Activated CD4-positive, alpha-beta T cell treated with anti-CD3 and anti-CD28 coated beads, Interleukin-2, Interleukin-4, amounts not matched to agents 100 ng/mL and 50 ng/mL, durations not matched to agents 16 hours and 8 hours (primary cell): Measurements from ENCODE around the gene ELF1.
"Not testable (repeated sequence)": the region's sequence is repeated elsewhere in the genome, so short reads cannot be mapped to it uniquely, and the experiment has no call there.

Experiments used
- DNase-seq: peaks from one replicate; pipeline ENCODE4 v3.0.0-alpha.2; 2020; ENCODE audit warnings: low spot score

ELF1 gene

DNA sequence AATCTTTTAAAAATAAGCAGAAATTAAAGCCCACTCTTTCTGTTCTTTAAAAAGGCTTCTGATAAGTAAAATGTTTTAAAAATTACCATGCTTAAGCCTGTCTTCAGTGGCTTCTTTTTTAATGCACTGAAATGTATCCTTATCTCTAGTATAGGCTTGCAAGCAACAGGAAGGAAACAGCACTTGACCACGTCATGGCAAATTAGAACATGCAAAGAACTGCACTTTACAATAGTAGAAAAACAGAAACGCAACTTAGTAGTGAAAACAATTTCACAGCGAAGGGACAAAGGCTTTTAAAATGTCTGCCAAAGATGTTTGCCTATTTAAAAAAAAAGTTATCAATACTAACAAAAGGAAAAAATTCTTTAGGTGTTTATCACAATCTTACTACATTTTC lies 36.3 kb downstream of the ELF1 start:
- DNase-seq: peak; percentile 83

DNA sequence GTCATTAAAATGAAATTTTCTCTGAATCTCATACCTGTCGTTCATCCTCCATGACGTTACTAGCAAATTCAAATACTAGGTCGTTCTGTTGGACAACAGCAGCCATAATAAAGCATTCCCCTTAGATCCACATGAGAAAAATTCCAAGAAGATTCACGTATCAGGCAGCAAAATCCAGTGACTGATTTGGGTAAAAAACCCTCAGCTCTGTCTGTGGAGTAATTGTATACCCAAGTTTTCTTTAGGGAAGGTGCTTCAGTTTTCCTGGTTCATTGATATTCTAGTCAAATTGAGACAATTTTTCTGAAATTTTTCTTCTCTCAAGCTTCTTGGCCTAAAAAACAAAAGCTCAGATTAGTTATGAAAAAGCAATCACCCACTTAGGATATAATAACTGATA lies 37.2 kb downstream of the ELF1 start:
- no peak for DNase-seq

DNA sequence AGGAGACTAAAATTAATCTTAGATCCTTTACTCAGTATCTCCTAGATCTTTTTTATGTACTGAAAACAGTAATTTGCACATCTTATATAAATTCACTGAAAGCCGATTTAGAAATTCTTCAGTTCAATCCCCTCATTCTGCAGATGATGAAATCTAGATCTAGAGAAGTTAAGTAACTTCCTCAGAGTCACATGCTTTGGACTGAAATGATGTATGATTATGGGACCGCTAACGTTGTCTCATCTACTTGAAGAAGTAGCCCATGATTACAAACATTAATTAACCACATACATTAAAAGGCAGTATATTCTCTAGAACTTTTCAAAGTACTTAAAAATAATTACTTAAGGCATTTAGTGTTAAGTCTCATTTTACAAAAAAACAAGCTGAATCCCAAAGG lies 37.8 kb downstream of the ELF1 start:
- DNase-seq: peak; percentile 72

DNA sequence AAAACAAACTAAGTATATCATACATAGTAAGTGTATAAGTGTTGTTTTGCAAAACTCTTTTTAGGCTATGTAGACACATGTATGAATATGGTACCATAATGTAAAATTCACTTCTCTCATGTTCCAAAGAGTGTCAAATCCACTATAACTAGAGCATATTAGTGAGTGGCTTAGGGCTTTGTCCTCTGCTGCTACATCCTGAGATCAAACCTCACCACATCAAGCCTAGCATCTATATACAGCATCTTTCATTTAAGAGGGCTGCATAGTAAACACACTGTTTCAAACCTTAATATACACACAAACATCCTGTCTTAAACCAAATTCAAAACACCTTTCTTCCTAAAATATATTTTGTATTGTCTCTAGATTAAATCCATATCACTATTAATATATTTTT lies 38.7 kb downstream of the ELF1 start:
- DNase-seq: no peak

DNA sequence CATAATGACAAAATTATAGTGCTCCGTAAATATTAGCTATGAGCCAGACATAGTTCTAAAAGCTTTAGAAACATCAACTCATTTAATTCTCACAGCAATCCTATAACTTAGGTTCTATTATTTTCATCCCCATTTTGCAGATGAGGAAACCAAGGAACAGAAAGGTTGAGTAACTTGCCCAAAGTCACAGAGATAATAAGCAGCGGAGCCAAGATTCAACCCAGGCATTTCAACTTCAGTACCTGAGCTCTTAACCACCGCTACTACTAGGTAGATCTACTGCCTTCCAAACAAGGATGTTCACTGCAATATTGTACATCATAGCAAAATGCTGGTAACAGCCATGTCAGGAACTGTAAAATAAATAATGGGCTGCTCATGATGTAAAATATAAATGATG lies 39.9 kb downstream of the ELF1 start:
- no peak for DNase-seq

DNA sequence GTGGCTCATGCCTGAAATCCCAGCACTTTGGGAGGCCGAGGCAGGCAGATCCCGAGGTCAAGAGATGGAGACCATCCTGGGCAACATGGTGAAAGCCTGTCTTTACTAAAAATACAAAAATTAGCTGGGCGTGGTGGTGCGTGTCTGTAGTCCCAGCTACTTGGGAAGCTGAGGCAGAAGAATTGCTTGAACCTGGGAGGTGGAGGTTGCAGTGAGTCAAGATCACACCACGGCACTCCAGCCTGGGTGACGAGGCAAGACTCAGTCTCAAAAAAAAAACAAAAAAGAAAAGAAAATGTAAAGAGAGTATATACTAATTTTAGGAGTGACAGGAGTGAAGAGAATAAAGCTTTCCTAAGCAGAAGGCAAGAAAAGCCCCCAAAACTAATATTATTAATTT lies 41.0 kb downstream of the ELF1 start:
- DNase-seq: not testable (repeated sequence)

DNA sequence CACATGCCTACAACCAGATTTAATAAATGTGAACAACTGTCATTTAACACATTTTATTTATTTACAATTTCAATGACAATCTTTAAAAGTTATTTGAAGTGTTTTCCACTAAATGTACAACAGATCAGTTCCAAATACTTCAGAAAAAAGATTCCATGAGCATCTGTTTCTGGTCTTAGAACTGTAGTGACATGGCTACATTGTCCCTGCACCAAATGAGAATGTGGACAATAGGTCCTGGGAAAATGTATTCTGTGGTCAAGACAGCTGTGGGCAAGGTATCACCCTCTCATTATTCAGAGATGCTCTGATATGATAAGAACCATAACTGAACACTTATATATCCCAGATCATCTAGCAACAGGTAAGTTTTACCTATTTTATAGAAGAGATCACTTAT lies 43.7 kb downstream of the ELF1 start:
- no peak for DNase-seq

DNA sequence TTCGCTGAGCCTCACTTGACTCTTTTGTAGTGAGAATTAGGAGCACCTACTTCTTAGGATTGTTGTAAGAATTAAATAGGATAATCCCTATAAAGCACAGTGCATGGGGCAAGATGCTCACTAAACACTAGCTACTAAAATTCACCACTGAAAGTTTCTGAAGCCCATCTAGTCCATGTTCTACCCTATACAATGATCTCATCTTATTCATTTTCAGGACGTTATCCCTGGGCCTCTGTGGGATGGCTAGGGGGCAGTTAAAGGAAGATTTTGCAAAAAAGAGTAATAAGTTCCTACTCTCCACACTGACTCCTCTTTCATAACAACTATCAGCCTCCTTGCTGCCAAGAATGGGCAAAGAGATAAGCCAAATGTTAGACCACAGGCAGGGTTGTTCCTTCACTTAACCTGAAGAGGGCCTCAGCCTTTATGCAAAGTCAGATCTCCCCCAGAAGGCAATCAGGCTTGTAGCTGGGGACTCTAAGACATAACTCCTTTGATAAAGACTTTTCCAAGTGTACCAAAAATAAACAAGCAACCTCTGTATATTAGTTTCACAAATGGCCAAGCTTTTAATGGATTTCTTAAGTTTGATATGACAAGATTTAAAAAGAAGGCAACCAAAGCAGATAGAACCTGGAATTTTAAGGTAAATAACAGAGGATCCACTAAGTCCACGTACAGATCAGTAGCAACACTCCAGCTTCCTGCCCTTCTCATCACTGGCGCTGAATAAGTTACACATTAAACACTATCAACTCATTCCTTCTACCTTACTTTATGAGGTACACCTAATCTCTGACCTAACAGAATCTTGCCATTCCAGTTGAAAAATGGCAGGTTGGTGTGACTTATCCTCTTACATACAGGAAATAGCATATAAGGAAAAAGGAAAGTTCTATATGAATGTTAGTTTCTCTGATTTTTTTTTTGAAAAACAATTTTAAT lies 44.4 kb downstream of the ELF1 start:
- peak; percentile 65 for DNase-seq

DNA sequence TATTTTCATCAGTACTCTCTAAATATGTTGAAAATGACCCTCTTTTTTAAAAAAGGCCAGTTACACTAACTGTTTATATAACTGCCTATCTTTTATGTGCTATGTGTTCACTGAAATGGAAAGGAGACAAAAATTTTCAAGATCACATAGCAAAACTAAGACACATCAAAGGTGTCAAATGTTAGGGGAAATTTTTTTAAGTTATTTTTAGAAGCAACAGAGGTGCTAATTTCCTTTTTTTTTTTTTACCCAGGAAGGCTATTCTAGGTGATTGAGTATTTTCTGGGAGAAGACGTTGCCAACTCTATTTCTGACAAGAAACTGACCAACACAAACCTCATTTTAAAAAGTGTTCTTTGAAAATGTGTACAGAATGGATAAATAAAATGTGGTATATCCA lies 45.7 kb downstream of the ELF1 start:
- DNase-seq: no peak

DNA sequence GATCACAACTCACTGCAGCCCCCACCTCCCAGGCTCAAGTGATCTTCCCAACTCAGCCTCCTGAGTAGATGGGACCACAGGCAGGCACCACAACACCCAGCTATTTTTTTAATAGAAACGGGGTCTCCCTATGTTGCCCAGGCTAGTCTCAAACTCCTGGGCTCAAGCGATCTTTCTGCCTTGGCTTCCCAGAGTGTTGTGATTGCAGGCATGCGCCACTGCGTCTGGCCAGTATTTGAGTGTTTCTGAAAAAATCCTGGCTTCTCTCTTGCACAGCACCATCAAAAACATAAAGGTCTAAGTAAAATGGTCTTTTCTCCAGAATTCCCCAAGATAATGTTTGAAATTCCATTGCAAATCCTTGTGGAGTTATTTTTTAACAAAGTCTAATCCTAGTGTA lies 47.8 kb downstream of the ELF1 start:
- DNase-seq: no peak

DNA sequence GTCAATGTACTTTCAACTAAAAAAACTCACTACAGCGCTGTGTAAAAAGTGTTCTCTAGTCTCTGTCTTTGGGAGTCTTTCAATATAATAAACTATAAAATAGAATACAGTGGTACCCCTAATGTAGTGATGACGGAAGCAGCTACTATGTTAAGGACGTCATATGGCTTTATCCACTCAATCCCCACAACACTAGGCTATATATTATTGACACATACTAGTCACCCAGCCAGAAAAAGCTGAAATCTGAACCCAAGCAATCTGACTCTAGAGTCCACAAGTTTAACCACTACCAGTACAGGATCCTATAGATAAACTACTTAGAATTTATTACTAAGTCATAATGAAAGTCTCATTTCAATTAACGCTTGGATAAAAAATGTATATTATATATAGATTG lies 48.3 kb downstream of the ELF1 start:
- no peak for DNase-seq

DNA sequence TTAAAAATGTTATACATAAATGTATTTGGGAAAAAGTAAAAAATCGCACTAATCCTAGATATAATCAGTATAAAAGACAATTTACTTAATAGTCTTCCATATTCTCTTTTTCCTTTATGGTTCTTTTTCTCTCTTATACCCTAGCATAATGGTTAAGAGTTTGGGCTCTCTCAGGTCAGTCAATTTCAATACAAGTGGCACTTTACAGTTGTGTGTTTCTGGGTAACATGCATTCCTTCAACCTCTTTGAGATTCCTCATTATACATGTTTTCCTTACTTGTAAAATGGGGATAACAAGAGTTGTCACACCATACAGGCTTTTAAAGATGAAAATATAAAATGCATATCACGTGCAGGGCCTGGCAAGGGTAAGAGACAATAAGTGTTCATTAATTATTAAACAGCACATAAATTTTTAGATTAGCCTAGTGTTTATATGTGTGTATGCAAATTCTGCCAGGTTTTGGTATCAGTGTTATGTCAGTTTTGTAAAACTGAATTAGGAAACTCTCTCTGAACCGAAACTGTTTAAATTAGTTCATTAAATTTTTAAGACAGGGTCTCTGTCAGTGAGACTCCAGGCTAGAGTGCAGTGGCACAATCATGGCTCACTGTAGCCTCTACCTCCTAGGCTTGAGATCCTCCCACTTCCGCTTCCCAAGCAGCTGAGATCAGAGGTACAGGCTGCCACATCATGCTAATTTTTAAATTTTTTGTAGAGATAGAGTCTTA lies 49.8 kb downstream of the ELF1 start:
- DNase-seq: no peak

DNA sequence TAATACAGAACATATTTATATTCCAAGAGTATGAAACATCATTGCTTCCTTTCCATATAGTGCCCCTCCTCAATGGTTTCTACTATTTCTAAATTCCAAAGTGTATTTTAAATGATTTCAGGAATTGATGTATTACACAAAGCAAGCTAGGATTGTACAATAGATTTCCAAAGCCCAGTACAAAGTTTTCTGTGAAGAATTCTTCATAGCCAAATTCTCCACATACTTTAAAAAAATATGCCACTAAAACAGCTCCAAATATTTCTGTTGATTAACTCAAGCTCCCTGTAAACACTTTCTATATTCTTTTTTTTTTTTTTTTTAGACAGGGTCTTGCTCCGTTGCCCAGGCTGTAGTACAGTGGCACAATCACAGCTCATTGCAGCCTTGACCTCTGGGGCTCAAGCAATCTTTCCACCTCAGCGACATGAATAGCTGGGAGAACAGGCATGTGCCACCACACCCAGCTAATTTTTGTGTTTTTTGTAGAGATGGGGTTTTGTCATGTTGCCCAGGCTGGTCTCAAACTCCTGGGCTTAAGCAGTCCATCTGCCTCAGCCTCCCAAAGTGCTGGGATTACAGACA lies 50.6 kb downstream of the ELF1 start:
- no peak for DNase-seq

DNA sequence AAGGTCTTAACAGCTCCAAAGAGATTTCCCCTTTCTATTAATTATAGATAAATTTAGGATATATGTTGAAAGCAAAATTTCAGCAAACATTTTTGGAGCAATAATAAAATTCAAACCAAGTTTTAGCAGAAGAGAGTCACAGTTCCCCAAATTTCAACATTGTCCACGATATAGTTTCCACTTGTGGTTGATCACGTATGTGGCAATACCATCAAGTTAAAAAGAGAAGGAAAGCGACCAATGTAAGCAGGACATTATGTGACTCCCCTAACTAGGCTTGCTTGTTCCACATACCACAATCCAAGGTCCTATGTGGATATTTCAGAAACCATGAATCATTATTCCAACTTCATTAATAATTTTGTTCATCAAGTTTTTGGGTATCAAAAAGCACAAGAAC lies 52.8 kb downstream of the ELF1 start:
- no peak for DNase-seq

DNA sequence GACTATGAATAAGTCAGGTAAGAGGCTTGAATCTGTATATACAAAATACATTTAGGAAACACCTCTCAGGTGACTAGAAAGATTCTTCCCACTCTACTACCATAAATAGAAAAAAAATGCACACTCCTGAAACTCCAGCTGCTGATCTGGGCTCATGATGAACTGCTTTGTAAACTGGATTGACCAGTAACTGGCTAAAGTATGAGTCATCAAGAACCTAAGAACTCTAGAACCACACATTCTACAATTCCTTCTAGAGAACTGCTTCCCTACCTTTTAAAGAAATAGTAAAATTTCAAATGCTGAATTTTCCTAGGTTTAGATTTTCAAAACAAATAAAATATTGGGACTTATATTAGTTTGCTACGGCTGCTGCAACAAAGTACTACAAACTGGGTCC lies 55.2 kb downstream of the ELF1 start:
- DNase-seq: no peak

DNA sequence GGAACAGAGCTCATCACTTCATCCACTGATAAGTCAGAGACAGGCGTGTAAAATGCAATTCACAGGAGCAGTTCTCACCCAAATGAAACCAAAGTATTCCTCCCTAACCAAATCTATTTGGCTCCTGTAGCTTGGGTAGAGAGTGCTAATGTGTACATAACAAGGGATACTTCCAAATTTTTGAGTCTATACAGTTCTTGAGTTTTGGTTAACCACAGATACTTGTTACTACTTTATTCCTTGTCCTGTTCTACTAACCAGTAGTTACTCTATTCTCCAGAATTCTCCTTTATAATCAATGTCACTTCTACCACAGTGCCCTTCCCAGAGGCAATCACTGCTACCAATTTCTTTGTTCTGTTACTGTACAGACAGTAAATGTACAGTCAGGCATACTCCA lies 57.3 kb downstream of the ELF1 start:
- DNase-seq: no peak

DNA sequence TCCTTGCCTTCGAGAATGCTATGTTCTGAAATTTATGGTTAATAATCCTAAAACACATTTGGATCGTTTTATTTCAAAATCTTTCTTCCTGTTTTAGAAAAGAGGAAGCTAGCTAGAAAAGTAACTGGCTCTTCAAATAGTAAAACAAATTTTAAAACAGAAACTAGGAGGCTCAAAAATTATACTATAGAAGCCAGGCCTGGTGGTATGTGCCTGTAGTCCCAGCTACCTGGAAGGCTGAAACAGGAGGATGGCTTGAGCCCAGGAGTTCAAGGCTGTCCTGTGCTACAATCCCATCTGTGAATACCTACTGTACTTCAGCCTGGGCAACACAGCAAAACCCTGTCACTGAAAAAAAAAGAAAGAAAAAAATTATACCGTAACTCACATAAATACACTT lies 57.9 kb downstream of the ELF1 start:
- DNase-seq: no peak

DNA sequence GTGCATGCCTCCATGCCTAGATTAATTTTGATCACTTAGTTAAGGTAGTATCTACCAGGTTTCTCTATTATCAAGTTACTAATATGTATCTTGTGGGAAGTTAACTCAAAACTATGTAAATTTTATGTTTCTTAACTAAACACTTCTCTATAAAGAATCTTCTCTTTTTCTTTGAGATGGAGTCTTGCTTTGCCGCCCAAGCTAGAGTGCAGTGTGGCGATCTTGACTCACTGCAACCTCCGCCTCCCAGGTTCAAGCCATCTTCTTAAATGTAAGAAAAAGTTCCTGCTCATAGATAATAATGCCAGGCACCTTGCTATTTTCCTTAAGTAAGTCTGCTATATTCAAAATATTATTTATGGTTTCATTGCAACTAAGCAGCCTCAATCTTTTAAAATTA lies 58.4 kb downstream of the ELF1 start:
- no peak for DNase-seq

DNA sequence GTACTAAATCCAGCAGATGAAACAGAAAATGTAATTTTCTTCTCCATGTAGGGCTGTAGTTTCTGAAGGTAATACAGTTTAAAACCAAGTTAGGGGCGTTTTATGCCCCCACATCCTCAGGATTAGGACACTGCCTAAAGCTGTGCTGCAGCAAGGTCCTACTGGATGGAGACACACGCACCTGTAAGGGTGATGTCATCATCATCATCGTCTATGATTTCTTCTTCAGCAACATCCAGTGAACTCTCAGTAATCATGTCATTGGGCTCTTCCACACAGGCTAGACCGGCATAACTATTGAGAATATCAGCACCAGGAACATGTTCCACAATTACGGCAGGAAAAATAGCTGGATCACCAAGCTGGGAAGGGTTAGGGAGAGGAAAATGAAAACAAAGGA lies 60.5 kb downstream of the ELF1 start:
- DNase-seq: no peak

DNA sequence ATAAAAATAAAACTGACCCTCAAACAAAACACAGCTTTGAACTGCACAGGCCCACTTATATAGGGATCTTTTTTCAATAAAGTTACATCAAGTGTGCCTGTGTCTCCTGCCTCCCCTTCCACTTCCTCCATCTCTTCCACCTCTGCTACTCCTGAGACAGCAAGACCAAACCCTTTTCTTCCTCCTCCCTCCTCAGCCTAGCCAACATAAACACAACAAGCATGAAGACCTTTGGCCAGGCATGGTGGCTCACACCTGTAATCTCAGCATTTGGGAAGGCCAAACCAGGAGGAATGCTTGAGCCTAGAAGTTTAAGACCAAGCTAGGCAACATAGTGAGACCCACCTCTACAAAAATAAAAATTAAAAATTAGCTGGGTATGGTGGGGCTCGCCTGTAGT lies 72.6 kb downstream of the ELF1 start:
- no peak for DNase-seq

DNA sequence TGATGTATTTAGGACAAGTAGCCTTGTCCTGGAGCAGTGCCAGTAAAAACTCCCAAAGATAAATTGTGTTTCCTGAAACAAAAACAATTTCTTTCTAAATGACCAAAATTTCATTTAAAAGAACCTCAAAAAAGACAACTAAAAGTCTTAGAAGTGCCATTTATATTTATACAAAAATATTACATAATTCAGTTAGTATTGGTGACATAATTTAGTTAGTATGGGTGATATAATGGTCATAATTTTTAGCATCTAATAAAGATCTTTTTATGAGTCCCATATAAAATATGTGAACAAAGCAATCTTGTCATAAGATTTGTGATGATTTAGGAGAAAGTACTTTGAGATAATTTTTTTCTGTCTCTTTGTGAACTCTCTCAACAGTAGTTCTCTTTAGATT lies 76.0 kb downstream of the ELF1 start:
- DNase-seq: no peak

DNA sequence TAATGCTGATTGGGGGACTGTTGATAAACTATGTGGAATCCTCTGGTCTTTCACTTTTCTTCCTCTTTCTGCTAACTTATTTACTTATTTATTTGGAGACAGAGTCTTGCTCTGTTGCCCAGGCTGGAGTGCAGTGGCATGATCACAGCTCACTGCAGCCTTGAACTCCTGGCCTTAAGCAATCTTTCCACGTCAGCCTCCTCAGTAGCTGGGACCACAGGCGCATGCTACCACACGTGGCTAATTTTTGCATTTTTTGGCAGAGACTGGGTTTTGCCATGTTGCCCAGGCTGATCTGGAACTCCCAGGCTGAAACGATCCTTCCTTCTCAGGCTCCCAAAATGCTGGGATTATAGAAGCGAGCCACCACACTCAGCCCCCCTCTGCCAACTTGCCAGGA lies 77.5 kb downstream of the ELF1 start:
- no peak for DNase-seq

DNA sequence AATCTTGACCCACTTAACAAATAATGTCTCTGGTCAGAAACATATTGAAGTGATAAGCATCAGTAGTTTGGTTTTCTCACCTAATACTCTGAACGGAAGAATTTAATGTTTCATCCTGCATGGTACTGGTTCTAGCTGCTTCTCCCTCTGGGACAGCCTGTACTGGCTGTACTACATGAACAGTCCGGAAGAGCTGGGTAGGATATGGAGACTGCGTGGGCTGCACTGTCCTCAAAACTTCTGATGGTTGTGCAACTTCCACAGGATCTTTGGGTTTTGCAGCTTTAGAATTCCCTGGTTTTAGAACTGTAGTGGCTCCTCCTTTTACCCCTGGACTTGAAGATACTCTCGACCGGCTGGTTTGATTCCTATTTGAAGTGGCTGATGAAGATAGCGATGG lies 78.3 kb downstream of the ELF1 start:
- no peak for DNase-seq
